ENCODE data around the gene HES2.
"Not testable (repeated sequence)": the region's sequence is repeated elsewhere in the genome, so short reads cannot be mapped to it uniquely, and the experiment has no call there.

Gene HES2, protein sequence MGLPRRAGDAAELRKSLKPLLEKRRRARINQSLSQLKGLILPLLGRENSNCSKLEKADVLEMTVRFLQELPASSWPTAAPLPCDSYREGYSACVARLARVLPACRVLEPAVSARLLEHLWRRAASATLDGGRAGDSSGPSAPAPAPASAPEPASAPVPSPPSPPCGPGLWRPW

DNA sequence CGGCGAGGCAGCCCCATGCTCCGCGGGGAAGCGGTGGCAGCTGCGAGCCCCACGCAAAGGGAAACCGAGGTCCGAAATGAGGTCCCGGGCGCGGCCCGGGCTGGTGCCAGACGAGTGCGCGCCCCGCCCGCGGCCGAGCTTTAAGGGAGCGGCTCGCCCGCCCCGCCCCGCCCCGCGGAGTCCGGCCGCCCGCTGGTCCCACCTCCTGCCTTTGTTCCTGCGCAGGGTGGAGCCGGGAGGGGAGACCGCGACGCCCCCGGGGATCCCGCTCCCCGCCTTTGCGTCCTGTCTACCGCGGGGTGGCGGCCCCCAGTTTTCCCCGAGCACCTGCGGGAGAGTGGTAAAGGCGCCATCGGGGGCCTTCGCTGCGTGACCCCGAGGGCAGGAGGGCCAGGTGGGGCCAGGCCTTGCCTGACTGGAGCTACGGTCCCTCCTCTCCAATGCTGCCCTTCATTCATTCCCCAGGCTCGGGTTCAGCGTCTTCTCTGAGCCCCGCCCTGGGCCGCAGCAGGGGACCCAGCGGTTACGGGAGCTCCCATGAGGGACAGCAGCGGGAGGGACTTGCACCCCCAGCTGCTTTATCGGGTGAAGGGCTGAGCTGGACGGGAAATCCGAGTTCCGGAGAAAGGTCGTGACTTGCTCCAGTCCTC, at the start of gene HES2:
TSS of gene HES2 (minus strand) at position 116 of the 650 bp plus-strand sequence. CDS start at position 17, 99 bp downstream.
- DNase-seq, result peak; percentile 44

DNA sequence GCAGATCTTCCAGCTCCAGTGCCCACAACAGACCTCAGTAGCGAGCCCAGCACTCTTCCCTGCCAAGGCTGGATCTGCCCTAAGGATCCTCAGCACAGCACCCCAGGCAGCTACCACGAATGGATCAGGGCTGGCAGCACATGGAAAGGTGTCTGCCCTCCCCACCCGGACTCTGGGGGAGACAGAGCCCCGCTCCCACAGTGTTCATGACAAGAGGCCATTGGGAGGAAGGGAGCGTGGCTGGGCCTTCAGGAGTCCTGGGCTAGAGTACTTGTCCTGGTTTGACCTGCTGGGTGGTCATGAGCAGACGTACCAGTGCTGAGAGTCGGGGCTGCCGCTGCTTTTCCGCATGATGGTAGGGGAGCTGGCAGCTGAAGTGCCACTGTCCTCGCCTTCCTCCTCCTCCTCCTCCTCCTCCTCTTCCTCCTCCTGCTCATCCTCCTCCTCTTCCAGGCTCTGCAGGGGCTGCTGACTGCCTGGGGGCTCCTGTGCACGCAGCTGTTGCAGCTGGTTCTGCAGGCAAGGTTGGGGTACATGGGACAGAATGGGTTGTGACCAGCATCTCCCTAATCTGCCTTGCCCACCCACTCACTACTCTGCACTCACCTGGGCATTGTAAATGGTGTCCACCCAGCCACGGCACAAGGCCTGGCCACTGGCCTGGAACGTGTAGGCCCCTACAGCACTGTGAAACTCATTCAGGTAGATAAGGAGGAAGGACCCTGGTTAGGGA, 49.2 kb upstream of the HES2 start:
- DNase-seq, result no peak

DNA sequence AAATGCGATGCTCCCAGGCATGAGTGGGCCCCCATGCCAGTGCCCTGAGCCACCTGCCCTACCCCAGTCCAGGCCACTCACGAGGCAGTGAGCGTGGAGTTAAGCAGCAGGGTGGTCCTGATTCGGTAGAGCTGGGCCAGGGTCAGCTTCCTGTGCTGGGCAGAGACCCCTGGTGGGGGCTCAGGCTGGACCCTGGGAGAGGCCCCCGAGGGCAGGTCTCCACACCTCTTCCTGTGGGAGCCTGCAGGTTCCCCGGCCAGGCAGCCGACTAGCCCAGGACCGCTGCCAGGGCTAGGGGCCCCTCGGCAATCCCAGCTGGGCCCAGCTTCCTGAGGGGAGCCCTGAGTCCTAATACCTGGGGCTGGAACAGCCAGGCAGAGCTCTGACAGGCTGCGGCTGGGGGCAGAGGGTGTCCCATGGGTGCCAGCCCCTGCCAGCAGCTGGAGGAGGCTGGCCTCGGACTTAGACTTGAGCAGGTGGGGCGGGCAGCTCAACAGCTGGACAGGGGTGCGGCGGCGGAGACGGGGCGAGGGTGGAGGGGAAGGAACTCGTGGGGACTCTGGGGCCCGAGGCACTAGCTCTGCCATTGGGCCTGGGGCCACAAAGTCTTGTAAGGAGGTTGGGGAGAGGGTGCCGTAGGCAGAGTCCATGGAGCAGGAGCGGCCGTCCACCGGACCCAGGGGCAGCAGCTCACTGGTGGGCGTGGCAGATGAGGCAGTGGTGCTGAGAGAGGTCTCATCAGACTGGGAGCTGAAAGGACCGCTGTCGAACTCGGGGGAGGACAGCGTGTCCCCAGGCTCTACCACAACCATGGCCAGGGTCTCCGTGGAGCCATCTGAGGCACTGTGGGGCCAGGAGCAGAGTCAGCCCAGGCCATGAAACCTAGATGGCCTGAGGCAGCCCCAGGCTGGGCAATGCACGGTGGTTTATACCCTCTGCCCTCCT, 48.3 kb upstream of the HES2 start:
- no peak for DNase-seq

DNA sequence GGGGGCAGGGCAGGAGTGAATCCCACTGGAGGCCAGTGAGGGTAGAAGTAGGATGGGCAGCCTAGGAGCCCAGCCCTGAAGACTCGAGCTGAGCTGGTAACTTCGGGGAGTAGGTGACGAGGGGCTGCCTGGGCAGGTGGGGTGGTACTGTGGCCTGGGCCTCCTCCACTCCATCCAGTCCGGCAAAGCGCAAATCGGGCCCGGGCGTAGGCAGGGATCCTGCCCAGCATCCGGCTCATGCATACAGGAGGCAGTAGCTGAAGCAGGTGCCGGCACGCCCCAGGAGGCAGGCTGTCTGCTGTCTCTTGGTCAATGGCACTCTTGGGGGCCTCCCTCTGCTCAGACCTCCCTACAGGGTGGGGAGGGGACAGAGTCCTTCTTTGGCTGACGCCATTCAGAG, 47.5 kb upstream of the HES2 start:
- no peak for DNase-seq

DNA sequence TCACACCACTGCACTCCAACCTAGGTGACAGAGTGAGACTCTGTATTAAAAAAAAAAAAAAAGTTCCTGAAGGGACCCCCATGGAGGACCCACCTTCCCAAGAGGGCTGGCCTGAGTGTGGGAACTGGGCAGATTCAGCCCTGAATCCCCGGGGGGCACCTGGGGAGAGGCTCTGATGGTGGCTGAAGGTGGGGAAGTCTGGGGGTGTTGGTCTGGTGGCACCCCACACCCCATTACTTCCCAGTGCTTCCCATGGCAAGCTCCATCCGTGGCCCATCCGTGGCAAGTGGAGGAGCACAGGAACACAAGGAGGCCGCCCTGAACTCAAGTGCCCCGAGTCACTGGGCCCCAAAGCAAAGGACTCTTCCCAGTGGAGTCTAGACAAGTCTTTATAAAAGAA, 47.0 kb upstream of the HES2 start:
- DNase-seq, result no peak

DNA sequence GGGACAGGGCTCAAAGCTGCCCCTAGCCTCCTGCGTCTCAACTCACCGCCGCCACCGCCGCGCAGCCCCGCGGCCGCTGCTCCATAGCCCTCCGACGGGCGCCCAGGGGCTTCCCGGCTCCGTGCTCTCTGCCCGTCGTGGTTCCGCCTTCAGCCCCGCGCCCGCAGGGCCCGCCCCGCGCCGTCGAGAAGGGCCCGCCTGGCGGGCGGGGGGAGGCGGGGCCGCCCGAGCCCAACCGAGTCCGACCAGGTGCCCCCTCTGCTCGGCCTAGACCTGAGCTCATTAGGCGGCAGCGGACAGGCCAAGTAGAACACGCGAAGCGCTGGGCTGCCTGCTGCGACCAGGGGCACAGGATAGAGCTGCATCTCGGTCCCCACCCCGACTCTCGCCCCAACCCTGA, 46.3 kb upstream of the HES2 start, which contains the start of gene TNFRSF25:
TSS of gene TNFRSF25 (minus strand) at position 151 of the 400 bp plus-strand sequence. CDS start at position 85, 66 bp downstream.
- DNase-seq, result no peak

DNA sequence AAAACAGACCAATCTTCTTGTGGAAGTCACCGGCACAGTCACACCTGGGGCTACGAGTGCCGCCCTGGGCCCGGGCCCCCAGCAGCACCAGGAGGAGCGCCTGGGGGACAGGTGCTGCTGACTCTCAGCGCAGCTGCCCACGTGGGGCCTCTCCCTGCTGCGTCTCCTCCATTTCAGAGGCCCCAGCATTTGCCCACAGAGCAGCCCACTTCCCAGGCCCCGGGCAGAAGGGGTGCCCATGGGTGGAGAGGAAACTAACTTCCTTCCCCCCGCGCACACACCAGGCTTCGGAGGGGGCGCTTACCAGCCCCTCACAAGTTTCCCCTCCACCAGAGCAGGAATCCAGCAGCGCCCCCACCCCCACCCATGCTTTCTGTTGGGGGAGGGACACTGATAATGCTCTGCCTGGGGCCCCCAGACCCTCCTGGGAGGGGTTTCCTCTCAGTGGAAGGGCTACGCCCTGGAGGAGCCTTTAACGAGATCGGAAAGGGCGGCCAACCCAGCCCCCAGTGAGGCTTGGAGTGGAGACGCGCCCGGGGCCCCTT, 45.8 kb upstream of the HES2 start:
- no peak for DNase-seq

DNA sequence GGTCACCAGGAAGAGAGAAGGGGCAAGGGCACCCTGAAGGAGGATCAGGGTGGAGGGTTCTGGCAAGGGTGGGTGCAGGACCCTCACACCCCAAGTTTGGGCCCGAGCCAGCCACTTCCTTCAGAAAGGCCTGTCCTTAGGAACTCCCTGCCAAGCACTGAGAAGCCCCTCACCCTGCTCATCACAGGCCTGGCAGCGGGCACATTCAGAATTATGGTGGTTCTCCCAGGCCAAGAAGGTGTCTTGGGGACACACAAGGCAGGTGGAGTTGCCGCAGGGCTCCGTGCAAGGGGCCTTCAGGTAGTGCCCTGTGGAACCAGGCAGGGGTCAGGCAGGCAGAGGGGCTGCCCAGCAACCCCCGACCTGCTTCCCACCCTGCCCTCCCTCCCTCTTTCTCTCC, 45.2 kb upstream of the HES2 start:
- no peak for DNase-seq

DNA sequence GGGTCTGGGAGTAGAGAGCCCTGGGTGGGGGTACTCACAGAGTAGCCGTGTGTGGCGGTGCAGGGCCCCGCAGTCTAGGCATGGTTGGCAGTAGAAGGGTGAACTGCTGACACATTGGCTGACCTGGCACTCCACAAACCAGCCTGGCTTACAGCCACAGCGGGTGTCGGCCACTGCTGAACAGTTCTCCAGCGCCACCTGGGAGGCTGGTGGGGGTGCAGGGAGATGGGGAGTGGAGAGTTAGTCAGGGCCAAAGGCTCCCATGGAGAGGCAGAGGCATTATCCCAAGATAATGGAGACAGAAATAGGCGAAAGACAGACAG, 44.8 kb upstream of the HES2 start:
- peak; percentile 51 for DNase-seq

DNA sequence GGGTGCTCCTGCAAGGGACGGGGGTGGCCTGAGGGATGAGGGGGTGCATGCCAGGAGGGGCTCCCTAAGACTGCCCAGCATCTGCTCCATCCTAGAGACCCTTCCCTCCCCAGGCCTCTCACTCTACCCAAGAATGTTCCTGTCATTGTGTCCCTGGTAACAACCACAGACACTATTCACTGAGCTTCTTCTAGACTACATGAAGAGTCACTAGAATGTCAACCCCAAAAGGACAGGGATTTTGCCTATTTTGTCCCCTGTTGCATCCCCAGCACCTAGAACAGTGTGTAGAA, 43.3 kb upstream of the HES2 start:
- no peak for DNase-seq

DNA sequence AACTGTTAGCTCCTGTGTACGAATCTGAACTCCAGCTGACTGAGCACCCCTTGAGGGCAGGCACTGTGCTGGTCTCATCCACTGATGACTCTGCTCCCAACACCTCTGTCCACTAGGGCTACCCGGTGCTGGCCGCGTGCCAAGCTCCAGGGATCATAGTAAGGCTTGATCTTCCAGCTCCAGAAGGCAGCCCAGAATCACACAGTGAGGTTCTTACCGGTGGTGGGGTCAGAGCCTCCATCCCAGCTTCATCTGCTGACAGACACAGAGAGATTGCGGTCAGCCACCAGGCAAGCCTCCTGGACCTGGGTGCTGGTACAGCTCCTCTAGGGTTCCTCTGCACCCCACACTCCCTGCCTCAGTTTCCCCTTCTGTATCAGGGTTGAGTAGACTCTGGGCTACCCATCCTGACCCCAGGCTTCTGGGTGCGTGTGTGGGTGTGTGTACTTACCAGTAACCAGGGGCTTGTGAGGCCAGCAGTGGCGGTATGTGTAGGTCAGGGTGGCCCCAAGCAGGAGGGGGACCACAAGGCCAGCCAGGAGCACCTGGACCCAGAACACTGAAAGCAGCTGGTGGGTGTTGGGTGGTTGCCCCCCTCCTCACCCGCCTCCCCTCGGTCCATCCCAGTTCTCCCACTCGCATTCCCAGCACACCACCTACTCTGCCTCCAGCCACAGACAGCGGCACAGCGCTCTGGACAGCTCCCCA, 42.8 kb upstream of the HES2 start:
- no peak for DNase-seq

DNA sequence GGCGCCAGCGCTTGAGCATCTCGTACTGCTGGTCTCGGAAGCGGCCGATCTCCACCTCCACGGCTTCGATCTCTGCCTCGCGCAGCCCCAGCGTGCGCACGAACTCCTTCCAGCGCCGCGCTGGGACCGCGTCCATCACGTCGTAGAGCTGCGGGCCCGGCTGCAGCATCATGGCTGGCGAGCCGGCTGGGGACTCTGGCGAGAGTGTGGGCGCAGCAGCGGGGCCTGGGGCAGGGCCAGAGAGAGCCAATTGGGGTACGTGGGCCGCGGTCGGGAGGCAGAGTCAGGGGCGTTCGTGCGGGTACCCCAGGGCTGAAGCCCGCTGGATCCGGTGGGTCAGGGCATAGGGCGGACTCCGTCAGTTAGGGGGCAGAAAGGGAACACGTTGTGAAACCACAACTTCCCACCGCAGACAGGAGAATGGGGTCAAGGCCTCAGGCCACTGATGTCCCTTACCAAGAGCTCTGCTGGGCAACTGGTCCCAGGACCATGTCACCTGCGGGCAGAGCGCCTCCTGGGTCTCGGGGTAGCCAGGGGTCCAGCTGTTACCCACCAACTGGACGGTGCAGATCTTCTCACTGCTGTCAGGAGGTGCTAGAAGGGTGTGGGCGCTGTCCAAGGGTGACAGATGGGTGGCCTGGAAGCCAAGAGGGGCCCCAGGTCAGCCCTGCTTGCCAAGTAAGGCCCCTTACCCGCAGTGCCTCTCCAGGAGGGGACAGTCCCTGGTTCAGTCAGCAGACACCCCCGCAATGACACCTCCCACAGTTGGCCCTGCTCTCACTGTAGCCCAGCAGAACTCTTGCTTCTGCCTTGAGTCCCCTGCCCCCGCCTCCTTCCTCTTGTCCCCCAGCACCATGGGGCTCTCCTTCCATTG, 42.1 kb upstream of the HES2 start:
- DNase-seq, result no peak

DNA sequence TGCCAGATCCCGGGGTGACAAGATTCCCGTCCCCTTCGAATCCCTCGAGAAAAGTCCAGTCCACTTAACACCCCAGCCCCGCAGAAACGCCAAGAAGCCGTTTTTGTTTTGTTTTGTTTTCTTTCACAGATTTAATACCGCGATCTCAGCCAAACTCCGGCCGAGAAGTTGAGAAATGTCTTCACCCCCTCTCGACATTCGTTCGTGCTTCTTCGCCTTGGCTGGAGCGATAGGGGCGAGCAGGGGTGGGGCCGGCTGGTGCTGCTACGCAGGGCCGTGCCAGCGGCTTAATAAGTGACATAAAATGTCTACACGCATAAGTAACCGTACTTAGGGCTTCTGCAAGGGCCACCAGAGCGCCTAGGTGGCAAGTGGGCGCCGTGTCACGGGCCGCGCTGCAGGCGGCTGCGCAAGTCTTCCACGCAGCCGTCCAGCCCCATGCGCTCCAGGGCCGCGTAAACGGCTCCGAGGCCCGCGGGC, 41.4 kb upstream of the HES2 start:
- DNase-seq, result no peak

DNA sequence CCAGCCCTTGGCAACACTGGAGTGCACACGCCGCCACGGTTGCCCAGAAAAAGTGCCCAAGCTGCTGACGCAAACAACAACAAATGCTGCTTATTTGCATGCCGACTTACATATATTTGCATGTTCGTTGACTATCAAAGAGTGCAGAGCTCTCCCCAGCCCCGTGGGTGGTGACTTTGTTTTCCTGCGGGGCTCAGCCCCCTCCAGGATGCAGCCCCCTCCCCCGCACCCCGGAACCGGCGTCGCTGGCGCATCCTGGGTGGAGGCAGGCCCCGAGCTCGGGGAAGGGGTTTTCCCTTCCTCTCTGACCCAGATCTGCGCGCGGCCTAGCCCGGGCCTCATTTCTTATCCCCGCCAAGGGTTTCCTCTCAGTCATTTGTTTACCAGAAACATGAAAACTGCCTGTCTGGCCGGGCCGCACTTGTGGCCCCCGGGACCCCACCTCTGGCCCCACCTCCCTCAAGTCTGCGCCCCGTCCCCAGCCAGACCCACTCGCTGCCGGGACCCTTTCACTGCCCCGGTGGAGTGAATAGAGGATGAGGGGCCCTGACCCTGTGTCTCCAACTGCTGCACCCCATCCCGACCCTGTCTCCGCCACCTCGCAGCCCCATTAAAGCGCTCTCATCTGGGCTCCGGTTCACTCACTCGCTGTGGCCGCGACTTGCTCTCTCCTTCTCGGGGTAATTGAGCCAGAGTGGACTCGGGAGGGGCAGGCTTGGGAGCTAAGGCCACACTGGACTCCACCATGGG, 40.8 kb upstream of the HES2 start:
- DNase-seq, result no peak

DNA sequence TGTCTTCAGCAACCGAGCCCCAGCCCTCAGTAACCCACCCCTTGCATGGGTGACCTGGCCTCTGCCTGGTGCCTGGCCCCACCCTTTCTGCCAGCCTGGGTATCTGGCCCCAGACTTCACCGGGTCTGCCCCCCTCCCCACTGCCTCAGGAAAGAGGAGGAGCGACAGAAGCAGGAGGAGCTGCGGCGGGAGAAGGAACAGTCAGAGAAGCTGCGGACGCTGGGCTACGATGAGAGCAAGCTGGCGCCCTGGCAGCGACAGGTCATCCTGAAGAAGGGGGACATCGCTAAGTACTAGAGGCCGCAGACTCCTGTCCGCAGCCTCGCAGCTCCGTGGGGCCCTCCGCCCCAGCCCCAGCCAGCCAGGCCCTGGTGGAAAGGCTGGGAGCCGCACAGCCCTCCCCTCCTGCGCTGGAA, 40.1 kb upstream of the HES2 start:
- no peak for DNase-seq

DNA sequence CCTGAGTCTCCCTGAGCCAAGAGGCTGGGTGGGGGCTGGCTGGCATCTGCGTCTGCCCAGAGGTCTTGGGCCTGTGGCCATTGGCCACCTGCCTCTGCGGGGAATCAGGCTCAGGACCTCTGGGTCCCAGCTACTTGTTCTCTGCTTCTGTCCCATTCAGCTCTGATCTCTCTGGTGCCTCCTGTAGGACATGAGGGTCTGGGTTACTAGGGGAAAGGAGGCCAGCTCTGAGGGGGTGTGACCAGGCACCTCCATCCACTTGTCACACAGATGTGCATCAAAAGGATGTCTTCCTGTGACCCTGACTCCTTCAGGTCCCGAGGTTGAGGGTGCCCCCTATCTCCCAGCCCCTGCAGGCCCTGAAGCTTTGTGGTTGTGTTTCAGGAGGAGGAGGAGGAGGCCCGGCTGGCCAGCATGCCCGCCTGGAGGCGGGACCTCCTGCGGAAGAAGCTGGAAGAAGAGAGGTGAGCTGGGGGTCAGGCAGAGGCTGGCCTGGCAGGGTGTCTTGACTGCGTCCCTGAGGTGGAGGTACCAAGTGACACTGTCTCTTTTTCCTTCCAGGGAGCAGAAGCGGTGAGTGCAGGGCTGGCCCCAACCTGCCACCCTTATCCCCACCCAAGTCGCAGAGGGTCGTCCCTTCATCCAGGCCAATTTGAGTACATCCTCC, 37.2 kb upstream of the HES2 start:
- no peak for DNase-seq

DNA sequence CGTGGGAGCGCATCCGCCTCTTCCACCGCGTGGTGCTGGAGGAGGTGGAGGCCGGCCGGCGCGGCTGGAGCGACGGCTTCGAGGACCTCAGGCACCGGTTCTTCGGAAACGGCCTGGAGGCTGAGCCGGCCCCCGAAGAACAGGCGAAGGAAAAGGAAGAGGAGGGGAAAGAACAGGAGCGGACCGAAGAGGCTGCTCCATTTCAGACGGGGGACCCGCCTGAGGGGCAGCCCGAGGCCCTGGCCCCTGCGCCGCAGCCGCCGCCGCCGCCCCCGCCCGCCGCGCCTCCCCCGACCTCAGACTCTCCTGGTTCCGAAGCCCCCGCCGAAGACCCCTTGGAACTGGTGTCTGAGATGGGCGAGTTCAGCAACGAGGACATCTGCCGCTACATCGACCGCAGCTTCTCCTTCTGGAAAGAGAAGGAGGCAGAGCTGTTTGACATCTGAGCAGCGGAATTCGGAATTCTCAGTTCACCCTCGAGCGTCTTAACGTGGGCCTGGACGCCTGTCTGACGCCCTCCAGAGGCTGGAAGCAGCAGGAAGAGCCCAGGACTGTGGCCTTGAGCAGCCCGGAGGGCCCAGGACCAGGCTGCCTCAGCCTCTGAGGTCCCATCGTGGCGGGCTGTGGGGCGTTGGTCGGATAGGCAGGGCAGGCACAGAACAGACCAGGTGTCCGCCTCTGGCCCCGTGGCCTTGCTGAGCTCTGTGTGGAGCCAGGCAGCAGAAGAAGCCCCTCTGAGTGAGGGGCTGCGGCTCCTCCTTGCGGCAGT, 36.2 kb upstream of the HES2 start:
- not testable (repeated sequence) for DNase-seq

DNA sequence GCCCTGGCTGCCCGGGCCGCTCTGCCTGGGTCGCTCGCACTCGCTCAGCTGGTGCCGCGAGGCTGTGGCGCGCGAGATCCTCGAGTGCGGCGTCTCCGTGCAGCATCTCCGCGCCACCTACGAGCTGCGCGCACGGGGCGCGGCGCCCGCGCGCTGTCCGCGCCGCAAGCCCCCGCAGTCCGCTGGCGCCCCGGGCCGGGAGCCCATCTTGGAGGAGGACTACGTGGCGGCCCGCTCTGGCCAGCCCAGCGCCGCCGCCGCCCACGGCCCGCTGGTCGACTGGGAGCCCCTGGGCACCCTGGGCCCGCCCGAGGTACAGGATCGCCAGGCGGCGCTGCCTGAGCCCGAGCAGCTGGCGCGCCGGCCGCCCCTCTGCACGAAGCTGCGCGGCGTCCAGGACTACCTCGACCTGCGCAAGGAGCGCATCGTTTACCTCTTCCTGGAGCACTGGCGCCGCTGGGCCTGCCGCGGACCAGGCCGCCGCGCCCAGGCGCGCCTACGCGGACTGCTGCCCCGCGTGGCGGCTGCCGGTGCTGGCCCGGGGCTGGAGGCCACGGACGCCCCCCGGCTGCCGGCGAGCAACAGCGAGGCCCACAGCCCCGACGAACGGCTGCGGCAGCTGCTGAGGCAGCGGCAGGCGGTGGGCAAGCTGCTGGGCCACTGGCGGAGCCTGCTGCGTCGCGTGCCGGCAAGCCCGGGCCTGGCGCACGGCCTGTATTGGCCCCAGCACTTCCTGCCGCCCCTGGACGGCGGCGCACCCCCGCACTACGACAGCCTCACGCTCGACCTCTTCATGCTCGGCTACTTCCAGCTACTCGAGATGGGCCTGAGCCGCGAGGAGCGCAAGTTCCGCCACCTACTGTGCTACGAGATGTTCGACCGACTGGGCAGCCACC, 35.4 kb upstream of the HES2 start:
- DNase-seq, result no peak
